ENCODE data around the gene SLC30A1. TPM values are rescaled to one million over a fixed set of nuclear protein-coding genes. Genes with fewer than 3 reads are reported as not detected.

The SLC30A1 gene
- polyA plus RNA-seq, 1 donor from 2014 or later = 6.5 TPM

GRCh38 chr1:211620097-211620496, 41.1 kb upstream of the SLC30A1 start:
- Histone ChIP-seq H3K36me3 (ENCODE audit: insufficient read depth, low read length) (no peaks in the 10 kb centered on the region), H3K27me3 (ENCODE audit: insufficient read depth, low read depth, low read length) (no peaks in the 10 kb centered on the region), H3K27ac (ENCODE audit: low read length) (no peak overlapping the region), H3K9ac (ENCODE audit: low read length) (no peak overlapping the region), H3K9me2 (ENCODE audit: insufficient read depth, low read length) (no peaks in the 10 kb centered on the region), H3K9me3 (ENCODE audit: low read length) (no peaks in the 10 kb centered on the region), H3K4me2 (ENCODE audit: low read length) (no peak overlapping the region), H2AFZ (ENCODE audit: low read depth, low read length) (no peak overlapping the region), H3K4me3 (ENCODE audit: low read length) (no peak overlapping the region), H4K20me1 (ENCODE audit: insufficient read depth) (no peaks in the 10 kb centered on the region), H3K79me2 (replicated peaks; ENCODE audit: insufficient read depth, low read length) (no peaks in the 10 kb centered on the region), H3F3A (ENCODE audit: insufficient read depth, low read length, poor library complexity, severe bottlenecking) (no peaks in the 10 kb centered on the region)
- TF ChIP-seq, protein P1, sequence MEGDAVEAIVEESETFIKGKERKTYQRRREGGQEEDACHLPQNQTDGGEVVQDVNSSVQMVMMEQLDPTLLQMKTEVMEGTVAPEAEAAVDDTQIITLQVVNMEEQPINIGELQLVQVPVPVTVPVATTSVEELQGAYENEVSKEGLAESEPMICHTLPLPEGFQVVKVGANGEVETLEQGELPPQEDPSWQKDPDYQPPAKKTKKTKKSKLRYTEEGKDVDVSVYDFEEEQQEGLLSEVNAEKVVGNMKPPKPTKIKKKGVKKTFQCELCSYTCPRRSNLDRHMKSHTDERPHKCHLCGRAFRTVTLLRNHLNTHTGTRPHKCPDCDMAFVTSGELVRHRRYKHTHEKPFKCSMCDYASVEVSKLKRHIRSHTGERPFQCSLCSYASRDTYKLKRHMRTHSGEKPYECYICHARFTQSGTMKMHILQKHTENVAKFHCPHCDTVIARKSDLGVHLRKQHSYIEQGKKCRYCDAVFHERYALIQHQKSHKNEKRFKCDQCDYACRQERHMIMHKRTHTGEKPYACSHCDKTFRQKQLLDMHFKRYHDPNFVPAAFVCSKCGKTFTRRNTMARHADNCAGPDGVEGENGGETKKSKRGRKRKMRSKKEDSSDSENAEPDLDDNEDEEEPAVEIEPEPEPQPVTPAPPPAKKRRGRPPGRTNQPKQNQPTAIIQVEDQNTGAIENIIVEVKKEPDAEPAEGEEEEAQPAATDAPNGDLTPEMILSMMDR (IDR thresholded peaks at IDR 0.05; ENCODE audit: poor library complexity, severe bottlenecking) = no peak
- TF ChIP-seq RAD21 (conservative IDR thresholded peaks at IDR 0.05) (no peak), TAF1 (IDR thresholded peaks at IDR 0.05; ENCODE audit: low read depth) (no peak), EZH2 (IDR thresholded peaks at IDR 0.05; ENCODE audit: borderline replicate concordance, insufficient read depth, low read length, poor library complexity, severe bottlenecking) (no peak), MXI1 (conservative IDR thresholded peaks at IDR 0.05; ENCODE audit: poor library complexity, severe bottlenecking) (no peak)
- TF ChIP-seq, protein P2, sequence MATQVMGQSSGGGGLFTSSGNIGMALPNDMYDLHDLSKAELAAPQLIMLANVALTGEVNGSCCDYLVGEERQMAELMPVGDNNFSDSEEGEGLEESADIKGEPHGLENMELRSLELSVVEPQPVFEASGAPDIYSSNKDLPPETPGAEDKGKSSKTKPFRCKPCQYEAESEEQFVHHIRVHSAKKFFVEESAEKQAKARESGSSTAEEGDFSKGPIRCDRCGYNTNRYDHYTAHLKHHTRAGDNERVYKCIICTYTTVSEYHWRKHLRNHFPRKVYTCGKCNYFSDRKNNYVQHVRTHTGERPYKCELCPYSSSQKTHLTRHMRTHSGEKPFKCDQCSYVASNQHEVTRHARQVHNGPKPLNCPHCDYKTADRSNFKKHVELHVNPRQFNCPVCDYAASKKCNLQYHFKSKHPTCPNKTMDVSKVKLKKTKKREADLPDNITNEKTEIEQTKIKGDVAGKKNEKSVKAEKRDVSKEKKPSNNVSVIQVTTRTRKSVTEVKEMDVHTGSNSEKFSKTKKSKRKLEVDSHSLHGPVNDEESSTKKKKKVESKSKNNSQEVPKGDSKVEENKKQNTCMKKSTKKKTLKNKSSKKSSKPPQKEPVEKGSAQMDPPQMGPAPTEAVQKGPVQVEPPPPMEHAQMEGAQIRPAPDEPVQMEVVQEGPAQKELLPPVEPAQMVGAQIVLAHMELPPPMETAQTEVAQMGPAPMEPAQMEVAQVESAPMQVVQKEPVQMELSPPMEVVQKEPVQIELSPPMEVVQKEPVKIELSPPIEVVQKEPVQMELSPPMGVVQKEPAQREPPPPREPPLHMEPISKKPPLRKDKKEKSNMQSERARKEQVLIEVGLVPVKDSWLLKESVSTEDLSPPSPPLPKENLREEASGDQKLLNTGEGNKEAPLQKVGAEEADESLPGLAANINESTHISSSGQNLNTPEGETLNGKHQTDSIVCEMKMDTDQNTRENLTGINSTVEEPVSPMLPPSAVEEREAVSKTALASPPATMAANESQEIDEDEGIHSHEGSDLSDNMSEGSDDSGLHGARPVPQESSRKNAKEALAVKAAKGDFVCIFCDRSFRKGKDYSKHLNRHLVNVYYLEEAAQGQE (IDR thresholded peaks at IDR 0.05; ENCODE audit: borderline replicate concordance) = no peak

DNA sequence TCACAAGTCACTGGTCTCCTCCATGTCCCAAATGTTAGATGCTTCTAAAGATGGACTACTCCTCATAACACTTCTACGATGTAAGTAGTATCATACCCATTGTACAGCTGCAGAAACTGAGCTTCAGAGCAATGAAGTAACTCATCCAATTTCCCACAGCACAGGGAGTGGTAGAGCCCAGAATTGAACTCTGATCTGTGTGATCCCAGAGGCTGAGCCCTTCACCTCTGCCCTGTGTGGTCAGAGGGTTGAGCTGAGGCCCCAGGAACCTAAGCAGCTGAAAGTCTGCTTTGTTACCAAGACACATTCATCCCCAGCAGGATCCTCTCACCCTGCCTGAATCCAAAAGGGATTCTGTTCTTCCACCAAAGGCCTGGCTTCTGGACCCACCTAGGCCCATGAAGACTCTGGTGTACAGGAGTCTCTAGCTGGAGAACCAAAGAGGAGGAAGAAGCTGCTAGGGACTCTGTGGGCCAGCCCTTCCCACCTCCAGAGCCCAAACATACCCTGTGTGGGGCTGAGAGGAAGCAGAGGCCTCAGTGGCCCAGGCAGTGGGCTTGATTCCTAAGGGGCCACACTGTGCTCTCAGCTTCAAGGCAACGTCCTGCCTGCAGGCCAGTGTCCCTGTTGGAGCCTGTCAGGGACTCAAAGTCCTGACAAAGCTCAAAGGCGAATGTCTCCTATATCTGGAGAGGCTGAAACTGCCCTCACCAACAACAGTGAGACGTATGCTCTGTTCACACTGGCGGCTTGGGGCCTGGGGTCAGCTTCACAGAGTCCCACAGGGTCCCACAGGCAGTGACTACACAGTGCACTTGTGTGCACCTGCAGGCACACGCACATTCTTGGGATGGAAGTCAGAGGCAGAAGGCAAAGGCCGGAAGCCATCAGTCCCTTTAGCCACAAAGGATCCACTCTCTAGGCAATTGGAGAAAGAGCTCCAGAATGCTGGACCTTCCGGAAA, 40.4 kb upstream of the SLC30A1 start:
- no peak overlapping the region for H2AFZ ChIP-seq (ENCODE audit: low read depth, low read length)
- no peak overlapping the region for H3K9ac ChIP-seq (ENCODE audit: low read length)
- TF ChIP-seq MXI1 (conservative IDR thresholded peaks at IDR 0.05; ENCODE audit: poor library complexity, severe bottlenecking) (no peak), SMC3 (conservative IDR thresholded peaks at IDR 0.05; ENCODE audit: poor library complexity) (no peak), POLR2AphosphoS5 (IDR thresholded peaks at IDR 0.05) (no peak), EZH2 (IDR thresholded peaks at IDR 0.05; ENCODE audit: borderline replicate concordance, insufficient read depth, low read length, poor library complexity, severe bottlenecking) (no peak), TAF1 (IDR thresholded peaks at IDR 0.05; ENCODE audit: low read depth) (no peak), RAD21 (conservative IDR thresholded peaks at IDR 0.05) (no peak), EP300 (conservative IDR thresholded peaks at IDR 0.05; ENCODE audit: poor library complexity, severe bottlenecking) (no peak)
- TF ChIP-seq, protein P1 (IDR thresholded peaks at IDR 0.05; ENCODE audit: poor library complexity, severe bottlenecking) = no peak
- TF ChIP-seq, protein P2 (IDR thresholded peaks at IDR 0.05; ENCODE audit: borderline replicate concordance) = no peak
- H3K79me2 ChIP-seq (replicated peaks; ENCODE audit: insufficient read depth, low read length) = no peaks in the 10 kb centered on the region
- H3K27me3 ChIP-seq (ENCODE audit: insufficient read depth, low read depth, low read length) = no peaks in the 10 kb centered on the region
- H3K9me3 ChIP-seq (ENCODE audit: low read length) = no peaks in the 10 kb centered on the region
- H3F3A ChIP-seq (ENCODE audit: insufficient read depth, low read length, poor library complexity, severe bottlenecking) = no peaks in the 10 kb centered on the region
- H3K4me2 ChIP-seq (ENCODE audit: low read length) = no peak overlapping the region
- no peaks in the 10 kb centered on the region for H3K9me2 ChIP-seq (ENCODE audit: insufficient read depth, low read length)
- H3K27ac ChIP-seq (ENCODE audit: low read length) = no peak overlapping the region
- no peak overlapping the region for H3K4me3 ChIP-seq (ENCODE audit: low read length)
- no peaks in the 10 kb centered on the region for H3K36me3 ChIP-seq (ENCODE audit: insufficient read depth, low read length)
- no peaks in the 10 kb centered on the region for H4K20me1 ChIP-seq (ENCODE audit: insufficient read depth)

All from neural cell (in vitro differentiated cells).